Breast epithelium (tissue), 3 donors: ENCODE results near the gene ECHS1.

Experiments used
- CTCF ChIP-seq, 3 donors: fragments of 450-650 bp; IDR thresholded peaks; one replicate each; pipeline ENCODE4 v1.5.1; 2016 to 2017; ENCODE audit warnings: antibody characterized with exemption in 3 of 3, mild to moderate bottlenecking in 3 of 3, moderate library complexity in 3 of 3
- POLR2A ChIP-seq: fragments of 450-650 bp; IDR thresholded peaks from one replicate; pipeline ENCODE4 v1.6.1; 2016; ENCODE audit warnings: antibody characterized with exemption, mild to moderate bottlenecking, moderate library complexity

GRCh38 chr10:133359554-133359971 is 13.6 kb downstream of the ECHS1 start:
- TF ChIP-seq POLR2A (no peak), CTCF (IDR thresholded peaks at IDR 0.05) (no peak)
